Effector memory CD8-positive, alpha-beta T cell (primary cell): ENCODE data around the gene PXYLP1.
"Not testable (repeated sequence)": the region's sequence is repeated elsewhere in the genome, so short reads cannot be mapped to it uniquely, and the experiment has no call there.

Experiments used
- ATAC-seq: fragments of 150-1000 bp; cut with Tn5 transposase; replicated peaks from 2 replicates; pipeline ENCODE4 v1.10.0; 2021; ENCODE audit warnings: mild to moderate bottlenecking, moderate library complexity
- DNase-seq, 3 experiments: peaks; one replicate each; pipeline ENCODE4 v3.0.0; 2021
- H3K27ac Mint-ChIP-seq, 2 donors: one replicate each; pipeline ENCODE4 v1.8.0; 2022; ENCODE audit warnings: mild to moderate bottlenecking in 2 of 2, mixed read lengths in 2 of 2, moderate library complexity in 2 of 2
- H3K27me3 Mint-ChIP-seq, 2 donors: one replicate each; pipeline ENCODE4 v1.8.0; 2022; ENCODE audit warnings: mixed read lengths in 2 of 2
- H3K36me3 Mint-ChIP-seq: one replicate; pipeline ENCODE4 v1.8.0; 2022; ENCODE audit warnings: mild to moderate bottlenecking, moderate library complexity, mixed read lengths; ENCODE audit not compliant: insufficient read depth
- H3K4me1 Mint-ChIP-seq, 2 donors: one replicate each; pipeline ENCODE4 v1.8.0; 2022; ENCODE audit warnings: low read depth in 2 of 2, mixed read lengths in 2 of 2
- H3K4me3 Mint-ChIP-seq, 2 donors: one replicate each; pipeline ENCODE4 v1.8.0; 2022; ENCODE audit warnings: mild to moderate bottlenecking in 2 of 2, mixed read lengths in 2 of 2, moderate library complexity in 2 of 2
- H3K9me3 Mint-ChIP-seq, 2 donors: one replicate each; pipeline ENCODE4 v1.8.0; 2022; ENCODE audit warnings: mixed read lengths in 2 of 2

PXYLP1 gene

GRCh38 chr3:141308588-141309218 is 77.1 kb downstream of the PXYLP1 start:
- Mint-ChIP-seq H3K4me3 (peak overlapping the region in 1 of 2 donors; percentile 19), H3K36me3 (peaks cover 11% of the 10 kb centered on the region), H3K27ac (peak overlapping the region; percentile 59 to 90), H3K4me1 (peaks cover 31 to 47% of the 10 kb centered on the region in 2 donors), H3K9me3 (no peaks in the 10 kb centered on the region), H3K27me3 (no peaks in the 10 kb centered on the region)
- DNase-seq (no peak), ATAC-seq (no peak)

DNA sequence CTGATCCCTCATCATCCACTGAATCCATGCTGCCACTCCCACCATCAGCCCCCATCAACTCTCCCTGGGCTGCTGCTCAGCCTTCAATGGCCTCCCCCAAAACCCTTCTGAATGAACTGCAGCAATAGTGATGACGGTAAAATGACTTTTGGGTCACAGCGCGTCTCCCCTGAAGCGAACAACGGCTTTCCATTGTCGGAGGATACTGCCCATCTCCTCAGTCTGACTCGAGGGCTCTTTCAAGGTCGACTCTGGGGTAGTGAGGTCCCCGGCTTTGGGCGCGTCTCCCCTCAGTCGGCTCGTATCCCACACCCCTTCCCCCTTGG is 79.5 kb downstream of the PXYLP1 start:
- H3K4me1 Mint-ChIP-seq, result peaks cover 31 to 47% of the 10 kb centered on the region in 2 donors

DNA sequence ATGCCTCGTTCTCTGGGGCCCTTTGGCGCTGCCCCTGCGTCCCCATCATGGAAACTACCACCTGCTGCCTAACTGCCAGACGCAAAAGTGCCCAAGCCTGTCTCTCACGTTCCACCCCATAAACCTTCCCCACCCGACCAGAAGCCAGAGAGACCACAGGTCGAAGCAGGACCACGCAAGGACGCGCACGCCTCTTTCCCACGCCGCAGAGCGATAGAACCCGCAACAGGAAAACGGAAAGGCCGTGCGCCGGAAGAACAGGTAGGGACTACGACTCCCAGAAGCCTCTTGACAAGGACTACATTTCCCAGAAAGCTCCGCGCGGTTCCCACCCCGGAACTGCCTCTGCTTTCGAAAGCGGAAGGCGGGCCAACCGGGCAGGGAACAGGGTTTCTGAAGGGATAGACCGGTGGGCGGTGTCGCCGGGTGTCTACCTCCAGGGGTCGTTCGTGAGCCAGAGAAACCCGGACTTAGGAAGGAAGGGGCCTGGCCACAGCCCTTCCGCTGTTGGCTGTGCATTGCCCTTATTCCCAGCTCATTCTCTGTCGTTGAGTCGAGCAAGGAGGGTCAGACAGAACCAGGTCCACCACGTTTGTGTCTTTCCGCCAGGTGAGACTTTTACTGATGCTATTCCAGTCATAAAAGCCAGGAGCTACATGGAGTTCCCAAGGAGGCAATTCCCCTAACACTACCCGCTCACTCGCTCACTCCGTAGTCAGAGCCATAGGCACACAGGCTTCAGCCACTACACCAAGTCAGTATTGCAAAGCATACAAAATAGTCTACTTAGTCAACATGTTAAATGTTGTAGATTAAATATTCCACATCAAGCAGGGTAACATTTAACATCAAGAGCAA is 80.1 kb downstream of the PXYLP1 start:
- peak; percentile 96 to 97 (median 97) for DNase-seq
- peak; percentile 97 for ATAC-seq
- Mint-ChIP-seq H3K4me3 (peak overlapping the region; percentile 94 to 97), H3K27ac (peak overlapping the region; percentile 94 to 97), H3K36me3 (peaks cover 11% of the 10 kb centered on the region), H3K27me3 (no peaks in the 10 kb centered on the region), H3K9me3 (no peaks in the 10 kb centered on the region), H3K4me1 (peaks cover 27 to 43% of the 10 kb centered on the region in 2 donors)

More for the DNA sequence above, 79.5 kb downstream of the PXYLP1 start:
- H3K36me3 Mint-ChIP-seq, result peaks cover 11% of the 10 kb centered on the region
- H3K27ac Mint-ChIP-seq, result peak overlapping the region; percentile 94 to 97
- peak overlapping the region; percentile 94 to 97 for H3K4me3 Mint-ChIP-seq
- H3K9me3 Mint-ChIP-seq, result no peaks in the 10 kb centered on the region
- DNase-seq (no peak), ATAC-seq (no peak)
- no peaks in the 10 kb centered on the region for H3K27me3 Mint-ChIP-seq

GRCh38 chr3:141312354-141313092 is 80.9 kb downstream of the PXYLP1 start:
- Mint-ChIP-seq H3K36me3 (peaks cover 11% of the 10 kb centered on the region), H3K27ac (peak overlapping the region; percentile 94 to 97), H3K4me1 (peaks cover 25 to 35% of the 10 kb centered on the region in 2 donors), H3K9me3 (no peaks in the 10 kb centered on the region), H3K27me3 (no peaks in the 10 kb centered on the region), H3K4me3 (peak overlapping the region; percentile 94 to 97)
- ATAC-seq (no peak), DNase-seq (no peak)

GRCh38 chr3:141313093-141313683 is 81.6 kb downstream of the PXYLP1 start:
- H3K27ac Mint-ChIP-seq, result no peak overlapping the region
- peaks cover 11% of the 10 kb centered on the region for H3K36me3 Mint-ChIP-seq
- DNase-seq (no peak), ATAC-seq (no peak)
- peaks cover 25 to 28% of the 10 kb centered on the region in 2 donors for H3K4me1 Mint-ChIP-seq
- no peaks in the 10 kb centered on the region for H3K9me3 Mint-ChIP-seq
- peak overlapping the region; percentile 94 to 97 for H3K4me3 Mint-ChIP-seq
- H3K27me3 Mint-ChIP-seq, result no peaks in the 10 kb centered on the region

- H3K36me3 Mint-ChIP-seq, result peaks cover 11% of the 10 kb centered on the region
- H3K4me3 Mint-ChIP-seq, H3K27ac Mint-ChIP-seq, ATAC-seq, H3K9me3 Mint-ChIP-seq, DNase-seq, H3K27me3 Mint-ChIP-seq: not testable (repeated sequence)
- peaks cover 24 to 25% of the 10 kb centered on the region in 2 donors for H3K4me1 Mint-ChIP-seq
Observed at GRCh38 chr3:141314415-141314814, 82.8 kb downstream of the PXYLP1 start.

DNA sequence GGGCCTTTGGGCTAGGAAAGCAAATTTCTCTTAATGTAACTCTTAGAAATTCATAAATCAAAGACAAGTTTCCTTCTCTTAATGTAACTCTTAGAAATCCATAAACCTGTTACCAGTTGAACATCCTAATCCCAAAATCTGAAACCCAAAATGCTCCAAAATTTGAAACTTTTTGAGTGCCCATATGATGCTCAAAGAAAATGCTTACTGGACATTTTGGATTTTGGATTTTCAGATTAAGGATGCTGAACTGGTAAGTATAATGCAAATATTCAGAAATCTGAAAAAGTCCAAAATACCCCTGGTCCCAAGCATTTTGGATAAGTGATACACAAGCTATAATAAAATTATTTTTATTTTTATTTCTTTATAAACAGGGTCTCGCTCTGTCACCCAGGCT is 85.2 kb downstream of the PXYLP1 start:
- peaks cover 21 to 24% of the 10 kb centered on the region in 2 donors for H3K4me1 Mint-ChIP-seq
- no peak for DNase-seq
- H3K36me3 Mint-ChIP-seq, result peaks cover 2% of the 10 kb centered on the region
- no peaks in the 10 kb centered on the region for H3K27me3 Mint-ChIP-seq
- no peak overlapping the region for H3K27ac Mint-ChIP-seq
- no peak for ATAC-seq
- no peak overlapping the region for H3K4me3 Mint-ChIP-seq
- H3K9me3 Mint-ChIP-seq, result no peaks in the 10 kb centered on the region

GRCh38 chr3:141320399-141321108 is 88.9 kb downstream of the PXYLP1 start:
- DNase-seq (no peak), ATAC-seq (no peak)
- peak overlapping the region; percentile 13 to 16 for H3K27ac Mint-ChIP-seq
- no peaks in the 10 kb centered on the region for H3K36me3 Mint-ChIP-seq
- no peaks in the 10 kb centered on the region for H3K9me3 Mint-ChIP-seq
- peak overlapping the region in 1 of 2 donors; percentile 20 for H3K4me3 Mint-ChIP-seq
- peaks cover 11 to 14% of the 10 kb centered on the region in 2 donors for H3K4me1 Mint-ChIP-seq
- H3K27me3 Mint-ChIP-seq, result no peaks in the 10 kb centered on the region

DNA sequence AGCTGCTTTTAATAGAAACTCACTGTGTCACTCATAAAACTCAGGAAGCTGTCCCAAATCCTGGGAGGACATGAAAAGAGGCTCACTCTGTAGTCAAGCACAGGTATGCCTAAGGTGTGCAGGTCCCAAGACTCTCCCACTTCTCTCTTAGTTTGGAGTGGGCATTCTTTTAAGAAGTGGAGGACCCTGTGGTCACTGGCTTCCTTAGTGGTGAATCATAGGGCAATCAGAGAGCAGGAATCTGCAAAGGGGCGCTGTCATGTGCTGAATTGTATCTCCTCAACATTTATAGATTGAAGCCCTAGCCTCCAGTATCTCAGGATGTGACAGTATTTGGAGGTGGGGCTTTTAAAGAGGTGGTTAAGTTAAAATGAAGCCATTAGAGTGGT is 89.5 kb downstream of the PXYLP1 start:
- DNase-seq (no peak), ATAC-seq (no peak)
- peaks cover 11 to 14% of the 10 kb centered on the region in 2 donors for H3K4me1 Mint-ChIP-seq
- no peaks in the 10 kb centered on the region for H3K9me3 Mint-ChIP-seq
- H3K27ac Mint-ChIP-seq, result peak overlapping the region; percentile 13 to 16
- H3K36me3 Mint-ChIP-seq, result no peaks in the 10 kb centered on the region
- no peak overlapping the region for H3K4me3 Mint-ChIP-seq
- H3K27me3 Mint-ChIP-seq, result no peaks in the 10 kb centered on the region

DNA sequence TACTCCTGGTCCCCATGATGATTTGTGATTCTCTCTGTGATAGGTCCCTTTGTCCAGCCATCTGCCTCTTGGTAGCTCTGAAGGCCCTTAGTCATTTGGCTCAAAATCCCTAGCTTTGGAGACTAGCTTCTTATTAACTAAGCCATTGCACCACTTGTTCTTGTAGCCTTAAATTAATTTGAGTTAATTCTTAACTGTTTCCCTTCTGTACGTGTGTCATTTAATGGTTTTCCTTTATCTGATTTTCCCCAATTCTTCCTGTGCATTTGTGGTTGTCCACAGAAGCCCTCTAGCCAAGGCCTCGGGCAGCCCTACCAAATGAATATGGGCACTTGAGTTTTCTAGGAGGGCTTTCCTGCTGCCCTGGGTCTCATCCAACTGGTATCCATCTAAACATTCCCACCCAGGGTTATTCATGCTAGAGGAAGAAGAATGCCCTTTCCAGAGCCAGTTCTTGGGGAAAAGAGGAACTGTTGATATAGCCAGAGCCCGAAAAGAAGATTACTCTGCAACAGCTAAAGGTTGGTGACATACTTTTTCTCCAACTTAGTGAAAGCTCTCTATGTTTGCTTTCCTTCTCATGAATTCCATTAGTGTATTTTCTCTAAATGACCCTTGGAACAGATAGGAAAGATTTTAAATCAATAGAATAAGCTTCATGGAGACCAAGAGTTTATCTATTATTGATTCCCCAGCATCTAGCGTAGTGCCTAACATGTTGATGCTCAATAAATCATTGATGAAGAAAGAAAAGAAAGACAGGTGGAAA is 92.5 kb downstream of the PXYLP1 start:
- DNase-seq, result no peak
- Mint-ChIP-seq H3K4me1 (peaks cover 11 to 14% of the 10 kb centered on the region in 2 donors), H3K27ac (no peak overlapping the region), H3K36me3 (no peaks in the 10 kb centered on the region), H3K27me3 (peaks cover 0 to 4% of the 10 kb centered on the region in 2 donors), H3K9me3 (no peaks in the 10 kb centered on the region), H3K4me3 (no peak overlapping the region)
- no peak for ATAC-seq

- no peak overlapping the region for H3K27ac Mint-ChIP-seq
- peaks cover 0 to 6% of the 10 kb centered on the region in 2 donors for H3K27me3 Mint-ChIP-seq
- no peak for ATAC-seq
- H3K4me3 Mint-ChIP-seq, result no peak overlapping the region
- no peaks in the 10 kb centered on the region for H3K9me3 Mint-ChIP-seq
- DNase-seq, result no peak
- no peaks in the 10 kb centered on the region for H3K36me3 Mint-ChIP-seq
- peaks cover 2 to 4% of the 10 kb centered on the region in 2 donors for H3K4me1 Mint-ChIP-seq
Observed at GRCh38 chr3:141326123-141326522, 94.5 kb downstream of the PXYLP1 start.

GRCh38 chr3:141326626-141327025 is 95.0 kb downstream of the PXYLP1 start:
- Mint-ChIP-seq H3K27me3 (peaks cover 0 to 6% of the 10 kb centered on the region in 2 donors), H3K4me1 (no peaks in the 10 kb centered on the region), H3K36me3 (no peaks in the 10 kb centered on the region), H3K4me3 (no peak overlapping the region), H3K27ac (no peak overlapping the region), H3K9me3 (no peaks in the 10 kb centered on the region)
- ATAC-seq, result no peak
- no peak for DNase-seq
